Osteocyte (in vitro differentiated cells): ENCODE results near the gene MEF2B. TPM values are rescaled to one million over a fixed set of nuclear protein-coding genes. Genes with fewer than 3 reads are reported as not detected.
"Not testable (repeated sequence)": the region's sequence is repeated elsewhere in the genome, so short reads cannot be mapped to it uniquely, and the experiment has no call there.

ENCODE experiments used
- DNase-seq: peaks from one replicate; pipeline ENCODE4 v3.0.0; 2021; ENCODE audit warnings: mixed read lengths; ENCODE audit not compliant: unreplicated experiment; ENCODE audit errors: extremely low spot score
- H3K27ac Mint-ChIP-seq: one replicate; pipeline ENCODE4 v1.8.0; 2021; ENCODE audit warnings: mild to moderate bottlenecking, mixed read lengths; ENCODE audit not compliant: unreplicated experiment
- H3K27me3 Mint-ChIP-seq: one replicate; pipeline ENCODE4 v1.8.0; 2021; ENCODE audit warnings: mixed read lengths; ENCODE audit not compliant: unreplicated experiment
- H3K36me3 Mint-ChIP-seq: one replicate; pipeline ENCODE4 v1.8.0; 2021; ENCODE audit warnings: mixed read lengths; ENCODE audit not compliant: unreplicated experiment
- H3K4me1 Mint-ChIP-seq: one replicate; pipeline ENCODE4 v1.8.0; 2021; ENCODE audit warnings: mixed read lengths; ENCODE audit not compliant: unreplicated experiment
- H3K4me3 Mint-ChIP-seq: one replicate; pipeline ENCODE4 v1.8.0; 2021; ENCODE audit warnings: mild to moderate bottlenecking, moderate library complexity, mixed read lengths; ENCODE audit not compliant: unreplicated experiment
- H3K9me3 Mint-ChIP-seq: one replicate; pipeline ENCODE4 v1.8.0; 2021; ENCODE audit warnings: mixed read lengths; ENCODE audit not compliant: unreplicated experiment
- CTCF ChIP-seq: fragments of 200-600 bp; sonication (generic); IDR thresholded peaks from 2 replicates; pipeline ENCODE4 v1.5.0; 2021; ENCODE audit warnings: antibody characterized with exemption, mild to moderate bottlenecking, moderate library complexity
- total RNA-seq: library from RNA; stranded (reverse); gene quantifications from 2 replicates; pipeline ENCODE4 v1.2.1, GENCODE V29; 2021

Gene MEF2B
- total RNA-seq, 1 donor from 2014 or later, result 1.6 TPM

GRCh38 chr19:19106056-19106551 is 64.0 kb downstream of the MEF2B start:
- no peak for DNase-seq
- peaks cover 2% of the 10 kb centered on the region for H3K36me3 Mint-ChIP-seq
- H3K27ac Mint-ChIP-seq, result peak overlapping the region; percentile 10

GRCh38 chr19:19105365-19106055 is 64.6 kb downstream of the MEF2B start:
- Mint-ChIP-seq H3K4me1 (peaks cover 20% of the 10 kb centered on the region), H3K27ac (no peak overlapping the region), H3K27me3 (no peaks in the 10 kb centered on the region), H3K4me3 (peak overlapping the region; percentile 65), H3K9me3 (no peaks in the 10 kb centered on the region), H3K36me3 (peaks cover 2% of the 10 kb centered on the region)
- no peak for TF ChIP-seq CTCF
- DNase-seq, result no peak

More at GRCh38 chr19:19106056-19106551, 64.0 kb downstream of the MEF2B start:
- H3K4me1 Mint-ChIP-seq, result peaks cover 20% of the 10 kb centered on the region
- peak overlapping the region; percentile 65 for H3K4me3 Mint-ChIP-seq
- no peaks in the 10 kb centered on the region for H3K27me3 Mint-ChIP-seq
- H3K9me3 Mint-ChIP-seq, result no peaks in the 10 kb centered on the region
- TF ChIP-seq CTCF, result no peak

GRCh38 chr19:19103167-19103566 is 66.9 kb downstream of the MEF2B start:
- H3K4me3 Mint-ChIP-seq, result no peak overlapping the region
- H3K36me3 Mint-ChIP-seq, result peaks cover 2% of the 10 kb centered on the region
- DNase-seq, result no peak
- H3K9me3 Mint-ChIP-seq, result no peaks in the 10 kb centered on the region
- H3K27ac Mint-ChIP-seq, result no peak overlapping the region
- peaks cover 15% of the 10 kb centered on the region for H3K4me1 Mint-ChIP-seq
- no peak for TF ChIP-seq CTCF
- no peaks in the 10 kb centered on the region for H3K27me3 Mint-ChIP-seq

- not testable (repeated sequence) for H3K27ac Mint-ChIP-seq, DNase-seq, H3K9me3 Mint-ChIP-seq, H3K4me3 Mint-ChIP-seq, H3K36me3 Mint-ChIP-seq, H3K27me3 Mint-ChIP-seq
- peaks cover 15% of the 10 kb centered on the region for H3K4me1 Mint-ChIP-seq
Measured at GRCh38 chr19:19102566-19102965, 67.5 kb downstream of the MEF2B start.

- Mint-ChIP-seq H3K27ac (no peak overlapping the region), H3K27me3 (no peaks in the 10 kb centered on the region), H3K9me3 (no peaks in the 10 kb centered on the region), H3K36me3 (peaks cover 3% of the 10 kb centered on the region), H3K4me1 (peaks cover 15% of the 10 kb centered on the region), H3K4me3 (no peak overlapping the region)
- no peak for DNase-seq
- TF ChIP-seq CTCF, result no peak
Measured at GRCh38 chr19:19101540-19101939, 68.5 kb downstream of the MEF2B start.
